ENCODE results near the gene PCMT1. TPM values are rescaled to one million over a fixed set of nuclear protein-coding genes. Genes with fewer than 3 reads are reported as not detected.
A peak's percentile ranks its signal among the peaks of the same experiment; 100 is the strongest.

The PCMT1 gene
- total and polyA plus RNA-seq, 2 of the 8 experiments (the other 6 are each of a cell fraction or from before 2014, with no cell fraction given) = 84.3 to 91.3 TPM

DNA sequence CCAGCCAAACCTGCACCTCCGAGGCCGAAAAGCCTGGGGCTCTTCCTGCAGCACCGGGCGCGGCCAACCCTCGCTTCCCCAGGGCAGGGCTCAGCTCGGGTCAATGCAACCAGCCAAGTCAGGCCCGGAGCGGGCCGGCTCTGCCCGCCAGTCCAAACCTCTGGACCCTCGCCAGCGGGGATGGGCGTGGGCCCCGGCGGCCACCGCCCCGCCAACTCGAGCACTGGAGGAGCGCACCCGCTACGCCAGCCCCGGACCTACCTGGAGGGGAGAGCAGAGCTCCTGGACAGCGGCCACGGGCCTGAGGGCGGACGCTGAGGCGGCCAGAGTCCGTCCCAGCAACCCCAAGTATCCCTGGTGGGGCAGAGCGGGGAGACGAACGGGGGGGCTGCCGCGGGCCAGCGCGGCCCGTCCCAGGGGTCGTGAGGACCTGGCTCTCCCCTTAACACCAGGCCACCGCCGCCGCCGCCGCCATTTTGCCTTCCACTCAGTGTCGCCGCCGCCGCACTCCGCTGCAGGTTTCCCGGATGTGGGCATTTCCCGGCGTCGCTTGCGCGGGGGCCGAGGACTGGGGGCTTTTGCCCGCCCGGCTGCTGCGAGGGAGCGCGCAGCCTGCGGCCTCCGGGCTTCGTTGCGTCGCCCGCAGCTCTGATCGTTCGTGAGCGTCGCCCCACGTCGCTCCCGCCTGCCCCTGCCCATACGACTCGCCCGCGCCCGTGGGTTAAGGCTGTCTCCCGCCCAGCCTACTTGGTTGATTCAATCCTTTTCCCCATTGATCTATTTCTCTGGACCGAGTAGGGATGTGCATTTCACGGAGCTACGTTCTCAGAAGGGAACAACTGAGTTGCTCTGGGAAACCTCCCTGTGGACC is 31.7 kb upstream of the PCMT1 start, which contains the start of gene LATS1 (continued):
- TF ChIP-seq ZNF274 (IDR thresholded peaks at IDR 0.05; ENCODE audit: borderline replicate concordance, extremely low read depth, low read length) = no peak
- peak; percentile 14; the same call in 1 of the 2 replicates for TF ChIP-seq CREB1 (IDR thresholded peaks at IDR 0.05)
- no peak for TF ChIP-seq CHD2 (IDR thresholded peaks at IDR 0.05; ENCODE audit: low read length)
- TF ChIP-seq POLR2A (IDR thresholded peaks at IDR 0.05; ENCODE audit: control extremely low read depth in 1 of 2, low read depth in 2 of 2, low read length in 2 of 2) = peak; percentile 72 to 98
- TF ChIP-seq SAP30 (IDR thresholded peaks at IDR 0.05; ENCODE audit: insufficient read depth, insufficient replicate concordance, low read length) = no peak
- no peak for TF ChIP-seq SIRT6 (IDR thresholded peaks at IDR 0.05; ENCODE audit: low read length)
- no peak for TF ChIP-seq CBX5 (IDR thresholded peaks at IDR 0.05; ENCODE audit: low read depth, low read length)
- TF ChIP-seq SP1 (IDR thresholded peaks at IDR 0.05; ENCODE audit: low read depth, low read length) = no peak
- TF ChIP-seq RNF2 (IDR thresholded peaks at IDR 0.05; ENCODE audit: borderline replicate concordance, low read depth, low read length, missing control alignments, poor library complexity, severe bottlenecking) = no peak
- no peak for TF ChIP-seq NRF1 (IDR thresholded peaks at IDR 0.05; ENCODE audit: low read depth, low read length)
- TF ChIP-seq, protein P1, sequence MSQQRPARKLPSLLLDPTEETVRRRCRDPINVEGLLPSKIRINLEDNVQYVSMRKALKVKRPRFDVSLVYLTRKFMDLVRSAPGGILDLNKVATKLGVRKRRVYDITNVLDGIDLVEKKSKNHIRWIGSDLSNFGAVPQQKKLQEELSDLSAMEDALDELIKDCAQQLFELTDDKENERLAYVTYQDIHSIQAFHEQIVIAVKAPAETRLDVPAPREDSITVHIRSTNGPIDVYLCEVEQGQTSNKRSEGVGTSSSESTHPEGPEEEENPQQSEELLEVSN (IDR thresholded peaks at IDR 0.05) = peak; percentile 68
- no peak for TF ChIP-seq POU5F1 (IDR thresholded peaks at IDR 0.05; ENCODE audit: low read depth, low read length)
- no peak for TF ChIP-seq BRCA1 (IDR thresholded peaks at IDR 0.05; ENCODE audit: low read depth, low read length)
- TF ChIP-seq CEBPB (IDR thresholded peaks at IDR 0.05; ENCODE audit: low read depth, low read length) = no peak
- TF ChIP-seq EP300 (IDR thresholded peaks at IDR 0.05; ENCODE audit: borderline replicate concordance in 1 of 2, low read depth in 2 of 2, low read length in 2 of 2) = no peak
- no peak for TF ChIP-seq BCL11A (IDR thresholded peaks at IDR 0.05; ENCODE audit: low read depth in 2 of 2, low read length in 2 of 2)
- peak in 1 of 2 experiments; percentile 36; a peak in 1 of 4 replicates for TF ChIP-seq HDAC2 (IDR thresholded peaks at IDR 0.05; ENCODE audit: borderline replicate concordance in 1 of 2, low read depth in 2 of 2, low read length in 2 of 2)
- TF ChIP-seq POLR2AphosphoS5 (IDR thresholded peaks at IDR 0.05; ENCODE audit: low read depth, low read length) = peak; percentile 90
- 0 out of 2 replicates have a peak, but pooled peaks have one; percentile 4 for TF ChIP-seq GABPA (IDR thresholded peaks at IDR 0.05; ENCODE audit: borderline replicate concordance, insufficient read depth, low read length)
- peak; percentile 33 for TF ChIP-seq NANOG (IDR thresholded peaks at IDR 0.05; ENCODE audit: insufficient read depth, low read depth, low read length, poor library complexity, severe bottlenecking)
- TF ChIP-seq, protein P2, sequence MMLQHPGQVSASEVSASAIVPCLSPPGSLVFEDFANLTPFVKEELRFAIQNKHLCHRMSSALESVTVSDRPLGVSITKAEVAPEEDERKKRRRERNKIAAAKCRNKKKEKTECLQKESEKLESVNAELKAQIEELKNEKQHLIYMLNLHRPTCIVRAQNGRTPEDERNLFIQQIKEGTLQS (IDR thresholded peaks at IDR 0.05; ENCODE audit: insufficient read depth, low read depth, low read length) = no peak
- peak in 1 of 2 experiments; percentile 60; a peak in 1 of 4 replicates for TF ChIP-seq SIN3A (conservative IDR thresholded peaks at IDR 0.05 in 1 of 2, IDR thresholded peaks at IDR 0.05 in 1 of 2; ENCODE audit: low read depth in 1 of 2, low read length in 2 of 2)

Data from H1 (cell line).